ENCODE measurements around the gene CASK.

Gene CASK

GRCh38 chrX:41522081-41522480 lies 401.3 kb downstream of the CASK start:
- no peaks in the 10 kb centered on the region for H4K20me1 ChIP-seq (ENCODE audit: control insufficient read depth, insufficient read depth, low read depth, low read length)
- no peaks in the 10 kb centered on the region for H3K9me3 ChIP-seq (ENCODE audit: control insufficient read depth, insufficient read depth, low read length)
- no peaks in the 10 kb centered on the region for H3K27me3 ChIP-seq (ENCODE audit: control insufficient read depth, low read length)
- no peaks in the 10 kb centered on the region for H3K36me3 ChIP-seq (ENCODE audit: control insufficient read depth, low read length)
- TF ChIP-seq EZH2phosphoT487 (IDR thresholded peaks at IDR 0.05; ENCODE audit: borderline replicate concordance, low read length) (no peak), CTCF (IDR thresholded peaks at IDR 0.05; ENCODE audit: low read depth, low read length, poor library complexity, severe bottlenecking) (no peak)
- no peak overlapping the region for H3K4me3 ChIP-seq (ENCODE audit: low read length)
- H3K4me2 ChIP-seq (ENCODE audit: low read length) = no peak overlapping the region
- no peaks in the 10 kb centered on the region for H3K9me2 ChIP-seq (replicated peaks; ENCODE audit: control insufficient read depth, low read length)
- no peaks in the 10 kb centered on the region for H3K79me2 ChIP-seq (ENCODE audit: control insufficient read depth, low read length)
- H3K4me1 ChIP-seq (ENCODE audit: control insufficient read depth, low read length) = no peaks in the 10 kb centered on the region
- no peaks in the 10 kb centered on the region for H3F3A ChIP-seq (ENCODE audit: control insufficient read depth, insufficient read depth)
- H3K27ac ChIP-seq (ENCODE audit: low read depth, low read length) = no peak overlapping the region

- Histone ChIP-seq H3K4me3 (ENCODE audit: low read length) (no peak overlapping the region), H3K4me2 (ENCODE audit: low read length) (no peak overlapping the region), H3K79me2 (ENCODE audit: control insufficient read depth, low read length) (no peaks in the 10 kb centered on the region), H3K27me3 (ENCODE audit: control insufficient read depth, low read length) (no peaks in the 10 kb centered on the region), H3F3A (ENCODE audit: control insufficient read depth, insufficient read depth) (no peaks in the 10 kb centered on the region), H3K36me3 (ENCODE audit: control insufficient read depth, low read length) (no peaks in the 10 kb centered on the region), H3K9me2 (replicated peaks; ENCODE audit: control insufficient read depth, low read length) (no peaks in the 10 kb centered on the region), H3K9me3 (ENCODE audit: control insufficient read depth, insufficient read depth, low read length) (no peaks in the 10 kb centered on the region), H3K27ac (ENCODE audit: low read depth, low read length) (no peak overlapping the region), H4K20me1 (ENCODE audit: control insufficient read depth, insufficient read depth, low read depth, low read length) (no peaks in the 10 kb centered on the region), H3K4me1 (ENCODE audit: control insufficient read depth, low read length) (no peaks in the 10 kb centered on the region)
- TF ChIP-seq CTCF (IDR thresholded peaks at IDR 0.05; ENCODE audit: low read depth, low read length, poor library complexity, severe bottlenecking) (no peak), EZH2phosphoT487 (IDR thresholded peaks at IDR 0.05; ENCODE audit: borderline replicate concordance, low read length) (no peak)
These were observed 403.9 kb downstream of the CASK start for GRCh38 chrX:41519468-41519867.

- Histone ChIP-seq H3K4me3 (ENCODE audit: low read length) (no peak overlapping the region), H3K27ac (ENCODE audit: low read depth, low read length) (no peak overlapping the region), H3K4me2 (ENCODE audit: low read length) (no peak overlapping the region), H3F3A (ENCODE audit: control insufficient read depth, insufficient read depth) (no peaks in the 10 kb centered on the region), H3K9me3 (ENCODE audit: control insufficient read depth, insufficient read depth, low read length) (no peaks in the 10 kb centered on the region), H3K36me3 (ENCODE audit: control insufficient read depth, low read length) (no peaks in the 10 kb centered on the region), H3K4me1 (ENCODE audit: control insufficient read depth, low read length) (no peaks in the 10 kb centered on the region), H4K20me1 (ENCODE audit: control insufficient read depth, insufficient read depth, low read depth, low read length) (no peaks in the 10 kb centered on the region), H3K27me3 (ENCODE audit: control insufficient read depth, low read length) (no peaks in the 10 kb centered on the region), H3K79me2 (ENCODE audit: control insufficient read depth, low read length) (no peaks in the 10 kb centered on the region), H3K9me2 (replicated peaks; ENCODE audit: control insufficient read depth, low read length) (no peaks in the 10 kb centered on the region)
- TF ChIP-seq CTCF (IDR thresholded peaks at IDR 0.05; ENCODE audit: low read depth, low read length, poor library complexity, severe bottlenecking) (no peak), EZH2phosphoT487 (IDR thresholded peaks at IDR 0.05; ENCODE audit: borderline replicate concordance, low read length) (no peak)
These were observed 404.5 kb downstream of the CASK start for GRCh38 chrX:41518841-41519220.
